Measurements from ENCODE around the gene TMCC1.
"Not testable (repeated sequence)": the region's sequence is repeated elsewhere in the genome, so short reads cannot be mapped to it uniquely, and the experiment has no call there.

The TMCC1 gene

DNA sequence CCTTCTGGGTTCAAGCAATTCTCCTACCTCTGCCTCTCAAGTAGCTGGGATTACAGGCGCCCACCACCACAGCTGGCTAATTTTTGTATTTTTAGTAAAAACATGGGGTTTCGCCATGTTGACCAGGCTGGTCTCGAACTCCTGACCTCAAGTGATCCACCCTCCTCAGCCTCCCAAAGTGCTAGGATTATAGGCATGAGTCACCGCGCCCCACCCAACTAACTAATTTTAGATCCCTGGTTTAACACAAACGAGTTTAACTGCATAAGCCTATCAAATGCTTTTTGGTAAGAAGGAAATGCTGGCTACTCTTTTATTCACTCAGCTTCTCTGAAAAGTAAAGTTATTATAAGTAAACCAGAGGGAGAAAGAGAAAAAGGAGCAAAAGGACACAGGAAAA is 61.6 kb downstream of the TMCC1 start:
- not testable (repeated sequence) for DNase-seq

DNA sequence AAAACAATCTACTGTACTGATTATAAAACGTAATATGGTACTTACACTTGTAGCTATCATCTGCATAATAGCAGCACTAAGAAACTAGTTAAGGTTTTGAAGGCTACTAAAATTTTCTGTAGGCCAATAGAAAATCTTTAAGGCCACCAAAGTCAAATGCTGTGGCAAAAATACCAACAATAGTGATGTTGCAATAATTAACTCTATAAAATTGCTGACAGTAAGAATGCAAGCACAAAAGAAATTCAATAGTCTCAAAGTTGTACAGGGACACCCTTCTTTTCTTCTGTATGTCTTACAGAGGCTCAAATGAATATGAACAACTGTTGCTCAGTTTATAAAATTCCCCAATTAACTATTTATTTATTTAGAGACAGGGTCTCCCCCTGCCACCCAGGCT is 62.0 kb downstream of the TMCC1 start:
- DNase-seq = no peak

DNA sequence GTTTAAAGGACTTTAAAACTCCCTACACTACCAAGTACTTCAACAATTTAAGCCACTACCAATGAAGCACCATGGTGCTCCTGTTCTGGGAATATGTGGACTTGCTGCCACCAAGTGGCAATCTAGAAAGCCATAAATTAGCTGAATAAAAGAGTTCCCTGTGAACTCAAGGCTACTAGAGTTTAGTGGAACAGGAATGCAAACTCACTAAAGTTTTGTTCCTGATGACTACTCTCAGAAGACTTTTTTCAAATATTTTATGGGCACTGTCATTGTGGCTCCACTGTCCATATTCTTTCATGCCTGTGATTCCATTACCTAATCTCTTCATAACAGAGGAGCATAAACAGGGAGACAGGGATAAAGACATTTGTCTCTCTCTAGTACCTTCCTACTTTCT is 63.9 kb downstream of the TMCC1 start:
- DNase-seq = peak; percentile 15

- no peak for DNase-seq
These were observed 65.7 kb downstream of the TMCC1 start for GRCh38 chr3:129827765-129828164.

DNA sequence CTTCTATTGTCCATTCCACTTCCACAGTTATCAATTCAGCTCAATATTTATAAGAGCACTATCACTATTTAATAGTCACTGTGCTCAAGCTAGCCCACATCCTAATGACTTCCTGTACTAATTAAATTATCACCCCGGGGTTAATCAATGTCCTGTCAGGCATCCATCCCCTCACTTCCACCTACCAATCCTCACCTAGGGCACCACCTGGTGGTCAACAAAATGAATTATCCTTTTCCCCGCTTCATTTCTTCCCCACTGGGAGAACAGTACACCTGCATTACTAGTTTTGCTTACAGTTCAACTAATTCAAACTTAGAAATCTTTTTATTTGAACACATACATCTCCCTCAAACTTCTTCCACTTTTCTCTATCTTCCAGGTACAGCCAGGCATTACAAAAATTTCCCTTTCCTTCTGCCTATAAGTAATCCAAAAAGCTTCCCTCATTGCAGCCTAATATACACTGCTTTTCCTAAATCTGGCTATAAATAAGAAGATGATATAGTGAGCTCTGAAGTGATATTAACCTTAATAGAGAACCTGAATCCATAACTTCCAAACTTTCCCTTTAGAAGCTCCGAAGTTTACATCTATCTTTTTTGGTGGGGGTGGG is 68.5 kb downstream of the TMCC1 start:
- peak; percentile 9 for DNase-seq

DNA sequence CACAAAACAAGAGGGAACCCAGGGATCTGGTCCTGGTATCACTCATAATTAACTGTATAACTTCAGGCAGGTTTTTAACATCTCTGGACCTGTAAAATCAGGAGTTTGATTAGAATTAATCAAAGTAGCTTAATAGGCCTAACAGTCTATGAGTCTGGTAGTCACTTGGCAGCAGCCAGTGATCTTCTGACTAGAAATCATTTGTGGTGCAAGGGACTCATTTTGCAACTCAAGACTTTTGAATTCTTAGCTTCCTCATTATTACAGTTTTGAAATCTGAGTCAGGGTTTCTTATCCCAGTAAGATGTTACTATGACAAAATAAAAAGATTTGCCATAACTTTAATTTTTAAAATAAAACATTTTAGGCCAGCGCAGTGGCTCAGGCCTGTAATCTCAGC is 70.8 kb downstream of the TMCC1 start:
- DNase-seq = no peak

DNA sequence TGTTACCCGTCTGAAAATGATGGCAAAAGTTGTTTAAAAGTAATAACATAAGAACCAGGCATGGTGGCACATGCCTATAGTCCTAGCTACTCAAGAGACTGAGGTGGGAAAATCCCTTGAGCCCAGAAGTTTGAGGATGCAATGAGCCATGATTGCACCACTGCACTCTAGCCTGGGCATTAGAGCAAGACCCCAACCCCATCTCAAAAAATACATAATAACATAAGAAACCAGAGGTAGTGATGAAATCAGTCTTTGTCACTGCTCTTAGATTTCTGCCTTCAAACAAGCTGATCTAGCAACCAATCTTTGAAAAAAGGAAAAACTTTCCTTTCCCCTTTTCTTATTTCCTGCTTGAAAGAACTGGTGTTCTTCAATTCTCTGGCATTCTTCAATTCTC is 71.3 kb downstream of the TMCC1 start:
- no peak for DNase-seq

- DNase-seq = no peak
These were observed 72.9 kb downstream of the TMCC1 start for GRCh38 chr3:129820587-129820986.

DNA sequence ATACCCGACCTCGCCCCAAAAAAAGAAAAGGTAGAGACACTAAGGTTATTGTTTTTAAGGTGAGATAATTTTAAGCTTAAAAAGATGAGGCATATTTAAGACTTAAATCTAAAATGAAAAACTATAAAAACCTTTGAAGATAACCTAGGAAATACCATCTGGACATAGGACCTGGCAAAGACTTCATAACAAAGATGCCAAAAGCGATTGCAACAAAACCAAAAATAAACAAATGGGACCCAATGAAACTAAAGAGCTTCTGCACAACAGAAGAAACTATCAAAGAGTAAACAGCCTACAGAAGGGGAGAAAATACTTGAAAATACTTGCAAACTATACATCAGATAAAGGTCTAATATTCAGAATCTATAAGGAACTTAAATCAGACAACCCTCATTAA is 80.9 kb downstream of the TMCC1 start:
- DNase-seq = no peak

- DNase-seq = no peak
These were observed 84.2 kb downstream of the TMCC1 start for GRCh38 chr3:129809297-129809696.

GRCh38 chr3:129796146-129796545 is 97.4 kb downstream of the TMCC1 start:
- no peak for DNase-seq

- DNase-seq = no peak
These were observed 98.1 kb downstream of the TMCC1 start for GRCh38 chr3:129795186-129796010.

DNA sequence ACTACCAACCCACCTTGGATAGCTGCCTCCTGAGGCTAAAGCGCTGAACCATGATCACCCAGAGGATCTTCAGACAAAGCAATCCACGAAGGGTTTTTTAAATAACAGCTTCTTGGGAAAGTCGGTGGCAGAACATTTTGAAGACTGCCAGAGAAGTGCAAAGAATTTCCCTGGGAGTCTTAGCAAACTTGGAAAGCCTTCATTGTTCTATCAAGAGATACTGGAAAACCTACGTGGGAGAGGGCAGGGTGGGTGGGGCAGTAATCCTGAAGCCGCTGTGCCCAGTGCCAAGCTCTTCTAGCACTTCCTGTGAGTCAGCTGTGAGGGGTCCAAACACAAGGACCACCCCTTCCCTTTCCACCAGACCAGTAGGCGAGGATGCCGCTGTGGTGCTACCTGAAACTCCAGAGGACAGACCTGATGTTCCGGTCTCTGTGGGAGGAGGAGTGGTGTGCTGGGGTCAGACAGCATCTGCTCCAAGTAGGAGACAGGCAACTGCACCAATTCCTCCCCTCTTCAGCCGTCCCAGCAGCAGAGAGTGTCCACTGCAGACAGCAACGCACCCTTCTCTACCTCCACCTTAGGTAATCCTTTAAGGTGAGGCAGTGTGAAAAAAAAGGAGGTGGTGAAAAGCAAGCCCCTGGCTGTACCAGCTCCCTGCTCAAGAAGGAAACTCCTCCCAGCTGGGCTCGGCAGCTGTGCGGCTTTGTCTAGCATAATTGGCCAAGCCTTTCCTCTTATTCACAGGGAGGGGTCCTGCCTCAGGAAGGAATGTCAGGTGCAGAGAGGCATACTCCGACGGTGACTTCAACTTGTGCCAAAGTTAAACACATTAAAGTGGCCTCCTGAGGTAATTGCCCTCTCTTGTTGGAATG is 99.0 kb downstream of the TMCC1 start:
- DNase-seq = peak; percentile 20

DNA sequence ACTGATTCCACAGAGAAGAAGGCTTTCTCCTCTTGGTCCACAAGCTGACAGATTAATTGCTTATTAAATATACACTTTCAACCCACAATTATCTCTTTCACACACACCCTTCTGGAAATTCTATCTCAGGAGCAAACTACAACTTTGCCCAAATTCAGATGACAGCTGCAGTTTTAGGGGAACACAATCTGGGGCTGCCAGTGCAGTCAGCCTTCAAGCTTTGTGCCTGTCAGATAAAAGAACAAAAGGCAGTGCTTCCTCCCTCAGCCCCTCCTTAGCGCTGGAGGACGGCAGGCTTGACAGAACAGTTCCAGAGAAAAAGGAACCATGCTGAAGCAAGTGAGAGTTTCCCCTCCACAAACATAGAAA is 99.6 kb downstream of the TMCC1 start:
- DNase-seq = no peak

DNA sequence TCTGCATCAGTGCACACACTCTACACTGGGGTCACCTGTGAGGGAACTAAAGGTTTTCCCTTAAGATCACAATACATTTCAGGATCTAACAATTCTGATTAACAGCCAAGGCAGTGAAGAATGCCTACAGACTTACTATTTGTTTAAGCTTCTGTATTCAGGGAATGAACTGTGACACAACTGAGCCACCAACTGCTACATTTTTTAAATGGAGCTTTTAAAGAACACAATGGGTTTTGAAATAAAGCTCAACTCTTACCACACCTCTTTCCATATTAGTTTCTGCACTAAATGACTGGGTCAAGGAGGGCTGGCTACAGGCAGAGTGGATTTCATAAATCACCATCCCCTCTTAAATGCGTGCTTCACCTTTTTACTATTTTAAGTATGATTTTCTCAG is 100.2 kb downstream of the TMCC1 start:
- DNase-seq = no peak

DNA sequence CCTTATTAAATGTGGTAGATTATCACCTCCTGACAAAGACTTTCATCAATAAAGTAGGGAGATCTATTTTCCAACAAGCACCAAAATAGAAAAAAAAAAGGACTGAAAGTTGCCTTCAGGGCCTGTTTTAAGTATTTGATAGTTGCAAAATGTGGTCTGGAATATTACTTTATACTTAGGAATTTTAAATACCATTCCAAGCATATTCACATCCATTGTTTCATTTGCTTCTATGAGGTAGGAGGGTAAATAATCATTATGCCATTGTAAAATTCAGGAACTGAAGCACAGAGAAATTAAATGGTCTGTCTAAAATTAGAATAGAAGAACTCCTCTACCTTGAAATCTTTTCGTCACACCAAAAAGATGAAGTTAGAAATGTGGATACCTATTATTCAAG is 110.0 kb downstream of the TMCC1 start:
- no peak for DNase-seq

GRCh38 chr3:129778871-129779270 is 114.6 kb downstream of the TMCC1 start:
- no peak for DNase-seq

DNA sequence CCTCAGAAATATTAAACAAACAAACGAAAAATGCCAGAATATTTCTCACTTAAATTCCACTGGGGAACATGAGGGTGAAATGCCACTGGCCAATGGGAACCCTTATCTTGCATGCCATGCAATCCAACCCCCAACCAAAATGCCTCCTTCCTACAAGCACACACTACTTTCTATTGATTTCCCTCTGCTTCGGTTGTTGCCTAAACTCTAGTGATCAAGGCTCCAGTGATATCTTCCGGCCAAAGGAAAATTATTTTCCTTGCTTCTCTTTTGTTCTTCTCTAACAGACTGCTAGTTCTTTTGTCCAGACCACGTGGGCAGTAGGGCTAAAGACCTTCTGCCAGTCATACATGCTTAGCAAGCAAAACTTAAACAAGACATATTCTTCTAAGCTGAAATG is 115.7 kb downstream of the TMCC1 start:
- DNase-seq = no peak

- no peak for DNase-seq
These were observed 117.6 kb downstream of the TMCC1 start for GRCh38 chr3:129775870-129776269.

DNA sequence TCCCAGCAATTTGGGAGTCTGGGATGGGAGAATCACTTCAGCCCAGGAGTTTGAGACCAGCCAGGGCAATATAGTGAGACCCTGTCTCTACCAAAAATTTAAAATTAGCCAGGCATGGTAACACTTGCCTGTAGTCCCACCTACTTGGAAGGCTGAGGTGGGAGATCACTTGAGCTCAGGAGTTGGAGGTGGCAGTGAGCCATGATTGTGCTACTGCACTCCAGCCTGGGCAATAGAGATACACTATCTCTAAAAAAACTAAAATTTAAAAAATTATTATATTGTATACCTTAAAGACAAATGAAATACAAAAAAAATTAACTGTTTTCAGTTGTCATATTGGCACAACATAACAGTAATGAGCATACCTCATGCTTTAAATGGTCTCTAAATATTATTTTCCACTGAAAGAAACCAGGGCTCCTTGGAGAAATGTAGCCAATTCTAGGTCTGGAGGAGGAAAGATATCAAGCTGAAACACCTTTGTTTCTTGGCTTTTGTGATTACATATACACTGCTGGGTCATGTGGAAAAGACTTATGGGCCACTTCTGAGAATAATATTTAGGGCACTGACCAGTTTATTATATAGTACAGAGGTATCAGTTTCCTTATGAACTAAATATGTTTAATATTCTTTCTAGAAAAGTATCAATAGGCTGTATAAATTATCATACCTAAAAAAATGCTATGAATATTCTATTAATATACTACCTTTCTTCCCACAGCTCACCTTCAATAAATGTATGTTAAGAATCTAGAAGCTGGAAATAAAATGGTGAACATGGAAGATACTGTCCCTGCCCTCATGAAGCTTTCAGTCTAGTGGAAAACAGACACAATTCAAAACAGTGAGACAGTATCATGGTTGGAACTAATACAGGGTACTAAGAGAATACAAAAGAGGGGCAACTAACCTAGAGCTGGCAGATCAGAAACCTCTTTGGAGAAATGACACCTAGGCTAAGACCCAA is 119.5 kb downstream of the TMCC1 start:
- no peak for DNase-seq

DNA sequence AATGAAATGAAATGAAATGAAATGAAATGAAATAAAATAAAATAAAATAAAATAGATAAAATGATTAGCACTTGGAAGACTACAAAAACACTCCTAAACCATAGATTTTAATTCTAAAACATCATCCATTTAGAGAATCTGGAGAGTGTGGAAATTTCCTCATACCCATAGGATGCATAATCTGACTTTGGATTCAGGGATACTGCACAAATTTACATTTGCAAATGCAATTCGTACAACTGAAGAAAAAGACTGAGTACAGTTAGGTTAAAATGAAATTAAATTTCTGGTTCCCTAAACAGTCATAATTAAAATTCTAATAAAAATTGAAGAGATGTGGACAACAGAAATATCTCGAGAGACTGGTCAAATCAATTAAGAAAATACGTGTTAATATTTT is 122.9 kb downstream of the TMCC1 start:
- no peak for DNase-seq

- DNase-seq = no peak
These were observed 123.9 kb downstream of the TMCC1 start for GRCh38 chr3:129769616-129770015.

- no peak for DNase-seq
These were observed 124.8 kb downstream of the TMCC1 start for GRCh38 chr3:129768728-129769127.
